K562 (cell line): Measurements from ENCODE around the gene PPM1N. TPM values are rescaled to one million over a fixed set of nuclear protein-coding genes. Genes with fewer than 3 reads are reported as not detected.

ENCODE experiments used
- CCAR2 ChIP-seq: fragments of 200-400 bp; formaldehyde crosslinking; IDR thresholded peaks from 2 replicates; pipeline ENCODE4 v1.6.1; 2017; ENCODE audit warnings: mild to moderate bottlenecking, low read depth, low read length
- DNMT1 ChIP-seq: fragments of 450-650 bp; IDR thresholded peaks from 2 replicates; pipeline ENCODE4 v1.6.1; 2016; ENCODE audit warnings: antibody characterized with exemption, mild to moderate bottlenecking
- HBP1 ChIP-seq: fragments of 450-650 bp; formaldehyde crosslinking; IDR thresholded peaks from 2 replicates; pipeline ENCODE4 v1.4.0; 2022; ENCODE audit warnings: missing genetic modification characterization
- HDAC2 ChIP-seq: fragments of 450-650 bp; IDR thresholded peaks from 2 replicates; pipeline ENCODE4 v1.6.1; 2016; ENCODE audit warnings: mild to moderate bottlenecking
- HLTF ChIP-seq: fragments of 450-650 bp; IDR thresholded peaks from 2 replicates; pipeline ENCODE4 v1.6.1; 2016
- HMG20B ChIP-seq: fragments of 250-450 bp; sonication (Bioruptor Pico); IDR thresholded peaks from 2 replicates; pipeline ENCODE4 v1.5.0; 2021; ENCODE audit warnings: mild to moderate bottlenecking
- POLR3G ChIP-seq: IDR thresholded peaks from 2 replicates; pipeline ENCODE4 v1.6.1; 2011; ENCODE audit not compliant: insufficient read length, insufficient replicate concordance; ENCODE audit errors: extremely low read depth
- PTRF ChIP-seq: fragments of 450-650 bp; IDR thresholded peaks from 2 replicates; pipeline ENCODE4 v1.6.1; 2016; ENCODE audit warnings: mild to moderate bottlenecking, missing genetic modification characterization, missing compliant biosample characterization
- RCOR1 ChIP-seq, 2 experiments: IDR thresholded peaks; 2 replicates each; pipeline ENCODE4 v1.6.1; 2012; ENCODE audit warnings: low read depth in 2 of 2, low read length in 2 of 2, borderline replicate concordance in 1 of 2, improper control_type of control experiment in 1 of 2
- SIRT6 ChIP-seq: IDR thresholded peaks from one replicate; pipeline ENCODE4 v1.6.1; 2012; ENCODE audit warnings: low read depth, mild to moderate bottlenecking, control low read depth, inconsistent platforms, low read length, moderate library complexity
- SNRNP70 ChIP-seq: fragments of 200-400 bp; formaldehyde crosslinking; optimal IDR thresholded peaks from 2 replicates; pipeline ENCODE3; 2017; ENCODE audit warnings: low read depth, low read length
- SRSF7 ChIP-seq: fragments of 200-400 bp; formaldehyde crosslinking; optimal IDR thresholded peaks from 2 replicates; pipeline ENCODE3; 2017; ENCODE audit warnings: mild to moderate bottlenecking, low read depth, low read length
- SRSF9 ChIP-seq: fragments of 200-400 bp; formaldehyde crosslinking; IDR thresholded peaks from 2 replicates; pipeline ENCODE4 v1.6.1; 2017; ENCODE audit warnings: low read depth, low read length, borderline replicate concordance
- TBL1XR1 ChIP-seq, 2 experiments: IDR thresholded peaks; 2 replicates each; pipeline ENCODE4 v1.6.1; 2012; ENCODE audit warnings: improper control_type of control experiment in 2 of 2, low read length in 2 of 2, mild to moderate bottlenecking in 1 of 2
- TEAD1 ChIP-seq, 2 experiments: fragments of 450-650 bp in 1 of 2; sonication (generic) in 1 of 2; formaldehyde crosslinking; IDR thresholded peaks; 2 replicates each; pipeline versions ENCODE4 v1.4.0 to v1.8.0; 2020 to 2022; ENCODE audit warnings: mild to moderate bottlenecking in 2 of 2, missing genetic modification reagents in 1 of 2
- YBX1 ChIP-seq: fragments of 450-650 bp; IDR thresholded peaks from 2 replicates; pipeline ENCODE4 v1.7.1; 2016; ENCODE audit warnings: mild to moderate bottlenecking
- ZBTB43 ChIP-seq: sonication (generic); formaldehyde crosslinking; IDR thresholded peaks from 2 replicates; pipeline ENCODE4 v1.8.0; 2023; ENCODE audit warnings: mild to moderate bottlenecking, missing genetic modification reagents
- ZBTB5 ChIP-seq: fragments of 450-650 bp; IDR thresholded peaks from 2 replicates; pipeline ENCODE4 v1.6.1; 2017; ENCODE audit warnings: antibody characterized with exemption
- ZFX ChIP-seq: sonication (generic); formaldehyde crosslinking; IDR thresholded peaks from 2 replicates; pipeline ENCODE4 v1.8.0; 2022; ENCODE audit warnings: mild to moderate bottlenecking, missing genetic modification reagents, moderate library complexity
- ZNF143 ChIP-seq: sonication (generic); formaldehyde crosslinking; IDR thresholded peaks from 2 replicates; pipeline ENCODE4 v1.9.0; 2022; ENCODE audit warnings: mild to moderate bottlenecking, missing genetic modification reagents
- ZNF398 ChIP-seq: fragments of 250-450 bp; sonication (Bioruptor Pico); IDR thresholded peaks from 2 replicates; pipeline ENCODE4 v1.8.0; 2021; ENCODE audit warnings: moderate library complexity, mild to moderate bottlenecking, inconsistent platforms
- ZNF561 ChIP-seq: fragments of 450-650 bp; formaldehyde crosslinking; conservative IDR thresholded peaks from 2 replicates; pipeline ENCODE4 v1.4.0; 2020; ENCODE audit warnings: mild to moderate bottlenecking, moderate library complexity
- ZNF589 ChIP-seq: fragments of 200-800 bp; sonication (Bioruptor generic); IDR thresholded peaks from 2 replicates; pipeline ENCODE4 v1.6.1; 2016; ENCODE audit warnings: low read depth, missing genetic modification characterization, missing compliant biosample characterization
- polyA plus RNA-seq, 8 experiments: library from polyadenylated mRNA; depleted of rRNA in 4 of 8; stranded (reverse) in 5 of 8; unstranded in 3 of 8; fragments of >200 nt; fragmentation: Nextera tagmentation in 2 of 8; fragmentation: Illumina TruSeq in 1 of 8; extraction: Ambion mirVana in 2 of 8; extraction: Trizol in 1 of 8; gene quantifications; 2 replicates each; pipeline versions ENCODE4 v1.2.1 to v1.2.3, GENCODE V29; 2011 to 2014; ENCODE audit warnings: inconsistent platforms in 1 of 8, missing spikeins in 1 of 8
- total RNA-seq, 7 experiments: library from RNA; depleted of rRNA in 6 of 7; stranded (reverse); fragments of >200 nt in 6 of 7; fragmentation: Illumina TruSeq in 2 of 7; extraction: Trizol in 2 of 7; gene quantifications; 2 replicates each; pipeline versions ENCODE4 v1.2.1 to v1.2.3, GENCODE V29; 2011 to 2021; ENCODE audit warnings: low replicate concordance in 1 of 7

The PPM1N gene
- total and polyA plus RNA-seq, 9 of the 15 experiments (the other 6 are each of a cell fraction or from before 2014, with no cell fraction given) = 4.5 to 15.6 (median 8.7) TPM

DNA sequence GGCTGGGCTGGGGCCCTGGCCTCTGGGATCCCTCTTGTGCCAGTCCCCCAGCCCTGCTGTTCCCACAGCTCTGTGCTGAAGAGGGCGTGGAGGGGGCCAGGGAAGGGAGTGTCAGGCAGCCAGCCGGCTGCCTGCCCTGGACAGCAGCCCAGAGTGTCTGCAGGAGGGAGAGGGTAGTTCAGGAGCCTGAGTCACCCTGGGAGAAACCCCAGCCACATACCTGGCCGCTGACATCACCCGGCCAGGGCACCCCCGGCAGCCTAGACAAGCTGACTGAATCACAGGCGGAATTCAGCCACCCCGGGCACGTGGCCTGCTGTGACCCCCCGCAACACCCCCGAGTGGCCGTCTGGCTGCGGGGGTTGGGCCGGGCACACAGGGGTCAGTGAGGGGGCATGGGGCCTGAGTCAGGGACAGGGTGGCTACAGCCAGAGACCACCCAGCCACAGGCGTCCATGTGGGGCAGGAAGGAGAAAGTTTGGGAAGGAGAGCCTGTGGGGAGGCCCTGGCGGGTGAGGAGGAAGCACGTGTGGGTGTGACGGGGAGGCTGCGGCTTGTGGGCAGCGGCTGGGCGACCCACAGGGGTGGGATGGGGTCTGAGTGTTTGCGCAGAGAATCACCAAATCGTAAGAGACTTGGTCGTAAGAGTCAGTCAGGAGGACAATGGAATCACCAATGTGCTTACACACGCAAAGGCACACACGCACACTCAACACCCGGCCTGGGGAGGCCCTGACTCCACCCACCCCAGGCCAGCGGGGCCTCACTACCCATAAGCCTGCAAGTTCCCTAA, 42.3 kb upstream of the PPM1N start (continued):
- no peak for TF ChIP-seq SRSF9
- no peak for TF ChIP-seq POLR3G
- no peak; the same call in 1 of the 2 replicates for TF ChIP-seq ZBTB5
- TF ChIP-seq SIRT6 = no peak
- peak; percentile 82; the same call in 1 of the 2 replicates for TF ChIP-seq HDAC2
- no peak for TF ChIP-seq HLTF
- TF ChIP-seq SRSF7 = no peak
- no peak for TF ChIP-seq DNMT1
- no peak for TF ChIP-seq ZNF561 (CRISPR knock-in tag)
- no peak for TF ChIP-seq ZNF589
- TF ChIP-seq ZBTB43 (CRISPR knock-in tag) = peak; percentile 86; the same call in 1 of the 2 replicates
- no peak for TF ChIP-seq CCAR2
- TF ChIP-seq YBX1 = no peak
- peak; percentile 98 to 100 for TF ChIP-seq TEAD1 (CRISPR knock-in tag; IDR thresholded peaks at IDR 0.05)
- TF ChIP-seq HBP1 (CRISPR knock-in tag) = 0 out of 2 replicates have a peak, but pooled peaks have one; percentile 44
- TF ChIP-seq HMG20B (CRISPR knock-in tag) = no peak
- no peak for TF ChIP-seq PTRF
- TF ChIP-seq SNRNP70 = no peak
- no peak; a peak in 1 of 4 replicates for TF ChIP-seq RCOR1 (IDR thresholded peaks at IDR 0.05; ENCODE audit: borderline replicate concordance in 1 of 2, low read depth in 2 of 2, low read length in 2 of 2)
- TF ChIP-seq TBL1XR1 (IDR thresholded peaks at IDR 0.05; ENCODE audit: low read length in 2 of 2) = peak in 1 of 2 experiments; percentile 39; a peak in 1 of 4 replicates
- TF ChIP-seq ZNF143 = peak; percentile 57; the same call in 1 of the 2 replicates
- TF ChIP-seq ZFX = peak; percentile 88
- TF ChIP-seq ZNF398 (CRISPR knock-in tag) = no peak
